Hepatocyte (in vitro differentiated cells): ENCODE results near the gene SNRPB.

ENCODE experiments used
- CTCF ChIP-seq: fragments of 200-600 bp; sonication (generic); IDR thresholded peaks from 2 replicates; pipeline ENCODE4 v1.5.1; 2016; ENCODE audit warnings: antibody characterized with exemption, mild to moderate bottlenecking; ENCODE audit not compliant: poor library complexity
- EZH2 ChIP-seq: fragments of 200-600 bp; sonication (generic); IDR thresholded peaks from 2 replicates; pipeline ENCODE4 v1.6.1; 2016; ENCODE audit warnings: antibody characterized with exemption, mild to moderate bottlenecking, borderline replicate concordance

- no peak for TF ChIP-seq CTCF
- no peak for TF ChIP-seq EZH2
These were observed 12.9 kb upstream of the SNRPB start for GRCh38 chr20:2483504-2483903.
